DND-41 (cell line): Measurements from ENCODE around the gene OVOL1.
A peak's percentile ranks its signal among the peaks of the same experiment; 100 is the strongest.
"Not testable (repeated sequence)": the region's sequence is repeated elsewhere in the genome, so short reads cannot be mapped to it uniquely, and the experiment has no call there.

Source experiments
- ATAC-seq: fragments of 200-7000 bp; cut with Tn5 transposase; 3 replicates; pipeline ENCODE4 v1.9.1; 2021; ENCODE audit warnings: low read depth; ENCODE audit not compliant: insufficient read depth
- DNase-seq: peaks from one replicate; pipeline ENCODE4 v3.0.0-alpha.2; 2020
- H2AFZ ChIP-seq: 2 replicates; pipeline ENCODE4 v1.6.0; 2012; ENCODE audit warnings: low read depth, low read length
- H3K27ac ChIP-seq: 2 replicates; pipeline ENCODE4 v1.5.1; 2012; ENCODE audit warnings: low read length, inconsistent platforms
- H3K27me3 ChIP-seq: fragments of 200-600 bp; sonication (generic); 2 replicates; pipeline ENCODE4 v1.6.0; 2012; ENCODE audit warnings: low read length, mild to moderate bottlenecking, inconsistent platforms; ENCODE audit not compliant: insufficient read depth, poor library complexity
- H3K36me3 ChIP-seq: 2 replicates; pipeline ENCODE4 v1.5.1; 2012; ENCODE audit warnings: low read length, inconsistent platforms; ENCODE audit not compliant: insufficient read depth
- H3K4me1 ChIP-seq: 2 replicates; pipeline ENCODE4 v1.5.1; 2012; ENCODE audit warnings: mild to moderate bottlenecking, low read length; ENCODE audit not compliant: insufficient read depth
- H3K4me2 ChIP-seq: 2 replicates; pipeline ENCODE4 v1.6.0; 2012; ENCODE audit warnings: mild to moderate bottlenecking, moderate library complexity, low read length, inconsistent platforms; ENCODE audit not compliant: insufficient read depth
- H3K4me3 ChIP-seq, 2 experiments: fragments of 200-600 bp in 1 of 2; shearing (Covaris generic) in 1 of 2; 2 replicates each; pipeline ENCODE4 v1.5.1; 2012 to 2016; ENCODE audit warnings: inconsistent platforms in 2 of 2, low read length in 2 of 2, mild to moderate bottlenecking in 2 of 2, low read depth in 1 of 2, moderate library complexity in 1 of 2
- H3K79me2 ChIP-seq: 2 replicates; pipeline ENCODE4 v1.6.0; 2012; ENCODE audit warnings: low read length, inconsistent platforms; ENCODE audit not compliant: insufficient read depth
- H3K9ac ChIP-seq: 2 replicates; pipeline ENCODE4 v1.6.0; 2012; ENCODE audit warnings: low read depth, mild to moderate bottlenecking, inconsistent platforms, low read length, moderate library complexity
- H3K9me3 ChIP-seq: 2 replicates; pipeline ENCODE4 v1.5.1; 2012; ENCODE audit warnings: low read length, moderate library complexity, mild to moderate bottlenecking, inconsistent platforms; ENCODE audit not compliant: insufficient read depth, severe bottlenecking
- H4K20me1 ChIP-seq: 2 replicates; pipeline ENCODE4 v1.6.0; 2012; ENCODE audit warnings: low read length; ENCODE audit not compliant: insufficient read depth
- EZH2 ChIP-seq: IDR thresholded peaks from 3 replicates; pipeline ENCODE4 v1.6.1; 2012; ENCODE audit warnings: borderline replicate concordance, low read depth, mild to moderate bottlenecking, moderate library complexity, low read length, inconsistent platforms; ENCODE audit not compliant: severe bottlenecking
- TF ChIP-seq, protein P1 (sequence below): IDR thresholded peaks from 2 replicates; pipeline ENCODE4 v1.5.1; 2012; ENCODE audit warnings: borderline replicate concordance, low read length, moderate library complexity, mild to moderate bottlenecking; ENCODE audit not compliant: poor library complexity, severe bottlenecking; ENCODE audit errors: extremely low read depth

Gene OVOL1

DNA sequence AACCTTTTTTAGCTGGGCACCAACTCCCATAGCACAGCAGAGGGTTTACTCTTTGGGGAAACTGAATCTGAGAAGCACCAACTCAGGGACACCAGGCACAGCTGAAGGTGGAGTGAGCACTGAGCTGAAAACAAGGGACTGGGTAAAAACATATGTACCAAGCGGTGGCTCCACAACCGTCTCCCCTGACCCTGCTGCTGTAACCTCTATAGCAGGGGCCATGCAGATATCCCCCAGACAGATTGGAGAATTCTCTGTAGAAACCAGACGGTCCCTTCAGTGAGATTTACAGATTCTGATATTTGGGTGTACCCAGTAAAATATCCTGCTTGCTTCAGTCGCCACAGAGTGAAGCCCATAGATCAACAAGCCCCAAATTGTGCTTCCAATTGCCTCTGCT, 42.6 kb downstream of the OVOL1 start:
- peaks cover 16% of the 10 kb centered on the region for H3K4me1 ChIP-seq
- no peak for ATAC-seq

DNA sequence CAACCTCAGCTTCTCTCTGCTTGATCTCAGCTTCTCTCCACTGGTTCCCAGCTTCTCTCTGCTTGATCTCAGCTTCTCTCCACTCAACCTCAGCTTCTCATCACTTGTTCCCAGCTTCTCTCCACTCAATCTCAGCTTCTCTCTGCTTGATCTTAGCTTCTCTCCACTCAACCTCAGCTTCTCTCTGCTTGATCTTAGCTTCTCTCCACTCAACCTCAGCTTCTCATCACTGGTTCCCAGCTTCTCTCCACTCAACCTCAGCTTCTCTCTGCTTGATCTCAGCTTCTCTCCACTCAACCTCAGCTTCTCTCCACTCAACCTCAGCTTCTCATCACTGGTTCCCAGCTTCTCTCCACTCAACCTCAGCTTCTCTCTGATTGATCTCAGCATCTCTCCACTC, 45.4 kb downstream of the OVOL1 start:
- H3K9ac ChIP-seq, H3K4me2 ChIP-seq: not testable (repeated sequence)
- H3K4me1 ChIP-seq: peaks cover 22% of the 10 kb centered on the region

More for the DNA sequence above, 42.6 kb downstream of the OVOL1 start:
- no peaks in the 10 kb centered on the region for H3K36me3 ChIP-seq
- DNase-seq: no peak
- H3K4me2 ChIP-seq: no peak overlapping the region
- H3K9me3 ChIP-seq: no peaks in the 10 kb centered on the region
- H4K20me1 ChIP-seq: no peaks in the 10 kb centered on the region
- TF ChIP-seq, protein P1, sequence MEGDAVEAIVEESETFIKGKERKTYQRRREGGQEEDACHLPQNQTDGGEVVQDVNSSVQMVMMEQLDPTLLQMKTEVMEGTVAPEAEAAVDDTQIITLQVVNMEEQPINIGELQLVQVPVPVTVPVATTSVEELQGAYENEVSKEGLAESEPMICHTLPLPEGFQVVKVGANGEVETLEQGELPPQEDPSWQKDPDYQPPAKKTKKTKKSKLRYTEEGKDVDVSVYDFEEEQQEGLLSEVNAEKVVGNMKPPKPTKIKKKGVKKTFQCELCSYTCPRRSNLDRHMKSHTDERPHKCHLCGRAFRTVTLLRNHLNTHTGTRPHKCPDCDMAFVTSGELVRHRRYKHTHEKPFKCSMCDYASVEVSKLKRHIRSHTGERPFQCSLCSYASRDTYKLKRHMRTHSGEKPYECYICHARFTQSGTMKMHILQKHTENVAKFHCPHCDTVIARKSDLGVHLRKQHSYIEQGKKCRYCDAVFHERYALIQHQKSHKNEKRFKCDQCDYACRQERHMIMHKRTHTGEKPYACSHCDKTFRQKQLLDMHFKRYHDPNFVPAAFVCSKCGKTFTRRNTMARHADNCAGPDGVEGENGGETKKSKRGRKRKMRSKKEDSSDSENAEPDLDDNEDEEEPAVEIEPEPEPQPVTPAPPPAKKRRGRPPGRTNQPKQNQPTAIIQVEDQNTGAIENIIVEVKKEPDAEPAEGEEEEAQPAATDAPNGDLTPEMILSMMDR: no peak
- TF ChIP-seq EZH2: no peak
- peaks cover 5% of the 10 kb centered on the region for H3K79me2 ChIP-seq
- no peak overlapping the region for H3K27ac ChIP-seq
- H2AFZ ChIP-seq: no peak overlapping the region
- no peak overlapping the region for H3K4me3 ChIP-seq
- no peaks in the 10 kb centered on the region for H3K27me3 ChIP-seq
- H3K9ac ChIP-seq: no peak overlapping the region

DNA sequence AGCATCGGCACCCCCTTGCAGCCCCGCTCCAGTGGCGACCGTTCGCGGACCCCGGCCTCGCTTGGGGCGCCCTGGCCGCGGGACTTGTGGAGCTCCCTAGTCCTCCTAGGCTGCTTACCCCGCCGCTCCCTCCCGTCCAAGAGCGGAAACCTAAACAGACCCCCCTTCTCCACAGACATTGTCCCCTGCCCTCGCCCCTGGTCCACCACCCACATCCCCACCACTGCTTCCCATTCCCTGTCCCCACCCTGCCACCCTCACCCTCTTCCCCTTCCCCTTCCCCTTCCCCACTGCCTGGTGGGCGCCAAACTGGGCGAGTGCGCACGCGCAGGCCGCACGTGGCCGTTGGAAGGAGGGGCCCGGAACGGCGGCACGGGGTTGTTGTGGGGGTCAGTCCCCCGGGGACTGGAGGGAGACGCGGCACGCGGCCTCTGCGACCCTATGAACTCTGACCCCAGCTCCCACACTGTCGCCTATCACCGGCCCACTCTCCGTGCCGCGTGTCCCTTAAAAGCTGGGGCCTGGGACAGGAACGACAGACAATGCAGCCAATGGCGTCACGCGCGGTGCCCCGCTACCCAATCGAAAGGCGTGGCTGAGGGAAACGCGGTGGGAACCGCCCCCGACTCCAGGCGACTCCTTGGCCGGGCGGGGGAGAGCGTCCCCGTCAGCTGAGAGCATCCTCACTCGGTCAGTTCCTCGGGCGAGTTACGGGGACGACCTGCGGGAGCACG, 46.6 kb downstream of the OVOL1 start, which contains the start of gene SNX32:
Gene SNX32 (plus strand): TSS at position 667 of the 734 bp plus-strand sequence. CDS start 103 bp downstream, outside the sequence.
- H2AFZ ChIP-seq: peak within 1 kb of the TSS; percentile 82
- H3K9ac ChIP-seq: peak within 1 kb of the TSS; percentile 61
- H3K27ac ChIP-seq: peak within 1 kb of the TSS; percentile 86
- no peaks in the 10 kb centered on the region for H4K20me1 ChIP-seq
- DNase-seq (peak; percentile 96), ATAC-seq (peak; percentile 98)
- no peaks in the 10 kb centered on the region for H3K9me3 ChIP-seq
- no peak for TF ChIP-seq EZH2
- TF ChIP-seq, protein P1: no peak
- peak within 1 kb of the TSS; percentile 88 for H3K4me2 ChIP-seq
- H3K4me3 ChIP-seq: peak within 1 kb of the TSS; percentile 31 to 70; a peak in 3 of 4 replicates
- no peaks in the 10 kb centered on the region for H3K27me3 ChIP-seq
- H3K4me1 ChIP-seq: peaks cover 22% of the 10 kb centered on the region
- H3K79me2 ChIP-seq: peaks cover 9% of the 10 kb centered on the region
- H3K36me3 ChIP-seq: no peaks in the 10 kb centered on the region

More for the DNA sequence above, 45.4 kb downstream of the OVOL1 start:
- H2AFZ ChIP-seq, ATAC-seq, H4K20me1 ChIP-seq, H3K27me3 ChIP-seq, H3K79me2 ChIP-seq, H3K27ac ChIP-seq, H3K36me3 ChIP-seq, DNase-seq, H3K9me3 ChIP-seq, H3K4me3 ChIP-seq: not testable (repeated sequence)

GRCh38 chr11:65834202-65834601, 47.3 kb downstream of the OVOL1 start:
- Histone ChIP-seq H3K27me3 (no peaks in the 10 kb centered on the region), H3K4me1 (peaks cover 22% of the 10 kb centered on the region), H3K9me3 (no peaks in the 10 kb centered on the region), H3K27ac (peak overlapping the region; percentile 53), H2AFZ (peak overlapping the region; percentile 82), H3K4me2 (peak overlapping the region; percentile 88), H4K20me1 (no peaks in the 10 kb centered on the region), H3K4me3 (peak overlapping the region; percentile 31 to 70; a peak in 3 of 4 replicates), H3K9ac (peak overlapping the region; percentile 61), H3K36me3 (no peaks in the 10 kb centered on the region), H3K79me2 (peaks cover 9% of the 10 kb centered on the region)
- DNase-seq (no peak), ATAC-seq (peak; percentile 5; the same call in 1 of the 3 replicates)
- TF ChIP-seq, protein P1: no peak
- TF ChIP-seq EZH2: no peak
